ENCODE results near the gene TTC39B.

TTC39B gene

GRCh38 chr9:15158064-15158463 lies 149.0 kb downstream of the TTC39B start:
- no peak for DNase-seq

- no peak for DNase-seq
Observed at GRCh38 chr9:15157381-15157780, 149.6 kb downstream of the TTC39B start.

- DNase-seq: no peak
Observed at GRCh38 chr9:15156241-15156640, 150.8 kb downstream of the TTC39B start.

GRCh38 chr9:15155826-15156225 lies 151.2 kb downstream of the TTC39B start:
- DNase-seq: no peak

- DNase-seq: no peak
Observed at GRCh38 chr9:15155323-15155722, 151.7 kb downstream of the TTC39B start.

GRCh38 chr9:15154677-15155076 lies 152.3 kb downstream of the TTC39B start:
- DNase-seq: no peak

- DNase-seq: no peak
Observed at GRCh38 chr9:15153961-15154360, 153.1 kb downstream of the TTC39B start.

GRCh38 chr9:15150939-15151338 lies 156.1 kb downstream of the TTC39B start:
- DNase-seq: no peak

- no peak for DNase-seq
Observed at GRCh38 chr9:15149450-15149849, 157.6 kb downstream of the TTC39B start.

- no peak for DNase-seq
Observed at GRCh38 chr9:15146268-15146700, 160.7 kb downstream of the TTC39B start.

- no peak for DNase-seq
Observed at GRCh38 chr9:15144622-15145061, 162.4 kb downstream of the TTC39B start.

GRCh38 chr9:15142878-15143534 lies 164.0 kb downstream of the TTC39B start:
- DNase-seq: no peak

GRCh38 chr9:15140051-15140450 lies 167.0 kb downstream of the TTC39B start:
- DNase-seq: no peak

- DNase-seq: no peak
Observed at GRCh38 chr9:15139469-15139868, 167.5 kb downstream of the TTC39B start.

- no peak for DNase-seq
Observed at GRCh38 chr9:15138357-15138686, 168.7 kb downstream of the TTC39B start.

GRCh38 chr9:15137658-15138356 lies 169.2 kb downstream of the TTC39B start:
- DNase-seq: no peak

GRCh38 chr9:15137089-15137488 lies 169.9 kb downstream of the TTC39B start:
- DNase-seq: no peak

- no peak for DNase-seq
Observed at GRCh38 chr9:15136646-15137045, 170.4 kb downstream of the TTC39B start.

- DNase-seq: no peak
Observed at GRCh38 chr9:15135164-15135792, 171.7 kb downstream of the TTC39B start.

GRCh38 chr9:15133488-15133887 lies 173.5 kb downstream of the TTC39B start:
- DNase-seq: no peak

- no peak for DNase-seq
Observed at GRCh38 chr9:15132091-15132490, 174.9 kb downstream of the TTC39B start.

- no peak for DNase-seq
Observed at GRCh38 chr9:15131094-15131493, 175.9 kb downstream of the TTC39B start.

- no peak for DNase-seq
Observed at GRCh38 chr9:15127831-15128230, 179.2 kb downstream of the TTC39B start.

- DNase-seq: no peak
Observed at GRCh38 chr9:15121630-15122029, 185.4 kb downstream of the TTC39B start.
